ENCODE data around the gene LOC101059915.

Gene LOC101059915

DNA sequence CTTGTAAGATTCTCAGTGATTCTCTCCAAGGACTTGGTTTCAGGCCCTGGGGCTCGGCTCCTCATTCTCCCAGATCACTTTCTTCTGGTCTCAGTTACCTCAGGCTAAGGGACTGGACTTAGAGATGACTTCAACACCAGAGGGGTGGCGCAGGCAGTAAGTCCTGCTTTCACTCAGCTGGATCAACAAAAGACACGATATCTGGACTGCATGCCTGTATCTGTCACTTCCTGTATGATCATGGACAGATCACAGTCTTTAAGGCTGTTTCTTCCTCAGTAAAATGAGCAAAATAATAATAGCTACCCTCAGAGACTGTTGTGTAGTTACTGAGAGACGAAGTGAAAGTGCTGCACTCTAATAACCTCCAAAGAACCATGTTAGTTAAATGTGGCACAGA is 29.5 kb upstream of the LOC101059915 start:
- POLR2A ChIA-PET, result no interaction called here
- in situ Hi-C loops (cut with HindIII; ENCODE audit: extremely low pct_ligation_motif_present, low pct_unique_long_range_greater_than_20kb), result no loop called here
- BruUV-seq (replicated peaks), result no TSS peak
- Histone ChIP-seq H2AFZ (ENCODE audit: low read length) (no peak overlapping the region), H3K9me3 (ENCODE audit: low read length) (no peaks in the 10 kb centered on the region), H3K79me2 (ENCODE audit: insufficient read depth, low read length) (no peaks in the 10 kb centered on the region), H3K27ac (ENCODE audit: extremely low read length, insufficient read depth, low read length) (no peak overlapping the region), H3K4me3 (replicated peaks in 1 of 3; ENCODE audit: insufficient read depth in 1 of 3, low read depth in 2 of 3, low read length in 3 of 3) (peak overlapping the region in 2 of 3 experiments; percentile 16 to 23; a peak in 2 of 6 replicates), H3K4me2 (ENCODE audit: low read depth, low read length) (peak overlapping the region; percentile 47), H4K20me1 (ENCODE audit: insufficient read depth, low read length) (no peaks in the 10 kb centered on the region), H3K36me3 (replicated peaks in 1 of 2; ENCODE audit: control insufficient read depth in 1 of 2, insufficient read depth in 2 of 2, low read length in 2 of 2) (no peaks in the 10 kb centered on the region), H3K4me1 (ENCODE audit: insufficient read depth, low read length) (peaks cover 27% of the 10 kb centered on the region), H3K27me3 (ENCODE audit: control insufficient read depth in 1 of 2, insufficient read depth in 2 of 2, low read length in 2 of 2) (no peaks in the 10 kb centered on the region; a peak in 1 of 5 replicates), H3K9ac (ENCODE audit: insufficient read depth, low read depth, low read length) (no peak overlapping the region)
- peak; percentile 52; the same call in 2 of the 3 replicates for ATAC-seq
- CTCF ChIA-PET (ENCODE audit: low intra/inter-chr PET ratio, low total read pairs), result no interaction called here
- no peak for FAIRE-seq
- no peak for TF ChIP-seq ZNF407 (CRISPR knock-in tag; IDR thresholded peaks at IDR 0.05; ENCODE audit: not compliant biosample characterization)
- TF ChIP-seq ZGPAT (CRISPR knock-in tag; IDR thresholded peaks at IDR 0.05), result no peak
- WGBS (ENCODE audit: low lambda C conversion rate), result 17% methylated on average over 4 of the region's 4 CpGs
- intact Hi-C loops (cut with micrococcal nuclease; ENCODE audit: unreplicated experiment), result no loop called here
- DNase-seq (ENCODE audit: low spot score), result no peak
